Endothelial cell of umbilical vein (primary cell): ENCODE measurements around the gene S100A10. TPM values are rescaled to one million over a fixed set of nuclear protein-coding genes. Genes with fewer than 3 reads are reported as not detected.
A peak's percentile ranks its signal among the peaks of the same experiment; 100 is the strongest.

Source experiments
- BruUV-seq: library from RNA; stranded (reverse); fragments of 400-500 nt; replicated peaks from 2 replicates; lab custom pipeline; 2021; lab: Mats Ljungman, UMichigan
- CTCF ChIA-PET: fragments of 300-600, 350-600 bp; sonication (Branson Sonifier 250); formaldehyde crosslinking; loops from one replicate; lab custom pipeline; 2021; ENCODE audit warnings: antibody characterized with exemption, inconsistent platforms; lab: Charles Lee
- POLR2A ChIA-PET: fragments of 300-600, 350-600 bp; sonication (Branson Sonifier 250); formaldehyde crosslinking; loops from one replicate; lab custom pipeline; 2021; ENCODE audit warnings: antibody characterized with exemption, inconsistent platforms; lab: Charles Lee
- DNase-seq: peaks from one replicate; pipeline ENCODE4 v3.0.0-alpha.2; 2011; ENCODE audit warnings: low read depth, low spot score
- FAIRE-seq: peaks from 2 replicates; lab custom pipeline; 2011; peaks lifted over from hg19 to GRCh38; lab: Jason Lieb, UNC
- H2AFZ ChIP-seq: 2 replicates; pipeline ENCODE4 v1.6.0; 2012; ENCODE audit warnings: low read depth, low read length, control low read depth, inconsistent platforms
- H3K27ac ChIP-seq: 2 replicates; pipeline ENCODE4 v1.5.1; 2011; ENCODE audit warnings: low read depth, mild to moderate bottlenecking, control low read depth, low read length, moderate library complexity; ENCODE audit not compliant: insufficient read depth
- H3K27me3 ChIP-seq, 2 experiments: 2 replicates each; pipeline versions ENCODE4 v1.6.0 to v1.6.1; 2011; ENCODE audit warnings: low read length in 2 of 2, mixed read lengths in 1 of 2; ENCODE audit not compliant: control insufficient read depth in 2 of 2, insufficient read depth in 2 of 2
- H3K36me3 ChIP-seq, 2 experiments: 2 replicates in 1 of 2; 3 replicates in 1 of 2; pipeline ENCODE4 v1.5.1; 2011; ENCODE audit warnings: low read length in 2 of 2, mild to moderate bottlenecking in 1 of 2, moderate library complexity in 1 of 2; ENCODE audit not compliant: control insufficient read depth in 2 of 2, insufficient read depth in 2 of 2; ENCODE audit errors: extremely low read depth in 1 of 2
- H3K4me1 ChIP-seq: 3 replicates; pipeline ENCODE4 v1.5.1; 2011; ENCODE audit warnings: mild to moderate bottlenecking, low read length; ENCODE audit not compliant: control insufficient read depth, insufficient read depth; ENCODE audit errors: extremely low read depth
- H3K4me2 ChIP-seq: 2 replicates; pipeline ENCODE4 v1.6.1; 2011; ENCODE audit warnings: low read length, control low read depth, mixed read lengths; ENCODE audit not compliant: insufficient read depth
- H3K4me3 ChIP-seq, 3 experiments: fragments of 200-600 bp in 1 of 3; sonication (generic), shearing (Covaris generic) in 1 of 3; replicated peaks in 1 of 3; 2 replicates each; pipeline ENCODE4 v1.5.1; 2011 to 2016; ENCODE audit warnings: control low read depth in 3 of 3, low read length in 3 of 3, mild to moderate bottlenecking in 2 of 3, inconsistent platforms in 1 of 3, low read depth in 1 of 3, moderate library complexity in 1 of 3; ENCODE audit not compliant: insufficient read depth in 1 of 3
- H3K79me2 ChIP-seq: 2 replicates; pipeline ENCODE4 v1.6.0; 2012; ENCODE audit warnings: low read length, inconsistent platforms; ENCODE audit not compliant: control insufficient read depth, insufficient read depth
- H3K9ac ChIP-seq: replicated peaks from 2 replicates; pipeline ENCODE3; 2011; ENCODE audit warnings: low read length, control low read depth; ENCODE audit not compliant: insufficient read depth; ENCODE audit errors: extremely low read depth
- H3K9me1 ChIP-seq: replicated peaks from 3 replicates; pipeline ENCODE4 v1.6.0; 2011; ENCODE audit warnings: mild to moderate bottlenecking, low read length; ENCODE audit not compliant: control insufficient read depth, insufficient read depth; ENCODE audit errors: extremely low read depth
- H3K9me3 ChIP-seq: replicated peaks from 2 replicates; pipeline ENCODE4 v1.5.1; 2012; ENCODE audit warnings: low read length, inconsistent platforms; ENCODE audit not compliant: control insufficient read depth, insufficient read depth
- H4K20me1 ChIP-seq: replicated peaks from 2 replicates; pipeline ENCODE3; 2011; ENCODE audit warnings: mild to moderate bottlenecking, low read length; ENCODE audit not compliant: control insufficient read depth, insufficient read depth; ENCODE audit errors: extremely low read depth
- CTCF ChIP-seq, 2 donors: IDR thresholded peaks; 1 replicate in 1 of 2; 2 replicates in 1 of 2; pipeline ENCODE4 v1.5.1; 2011; ENCODE audit warnings: low read length in 2 of 2, mild to moderate bottlenecking in 2 of 2, moderate library complexity in 2 of 2, control low read depth in 1 of 2, inconsistent platforms in 1 of 2, low read depth in 1 of 2; ENCODE audit not compliant: insufficient read depth in 1 of 2; ENCODE audit errors: extremely low read depth in 1 of 2
- FOS ChIP-seq: IDR thresholded peaks from 2 replicates; pipeline ENCODE4 v1.6.1; 2011; ENCODE audit warnings: mild to moderate bottlenecking, low read length, moderate library complexity, borderline replicate concordance; ENCODE audit not compliant: insufficient read depth
- GATA2 ChIP-seq: IDR thresholded peaks from 2 replicates; pipeline ENCODE4 v1.7.0; 2011; ENCODE audit warnings: low read depth, mild to moderate bottlenecking, moderate library complexity, mixed read lengths, low read length; ENCODE audit not compliant: insufficient read length, insufficient read depth
- JUN ChIP-seq: IDR thresholded peaks from 2 replicates; pipeline ENCODE4 v1.6.1; 2011; ENCODE audit warnings: borderline replicate concordance, low read depth; ENCODE audit not compliant: insufficient read length, insufficient read depth
- MAX ChIP-seq: IDR thresholded peaks from 2 replicates; pipeline ENCODE4 v1.6.1; 2011; ENCODE audit not compliant: insufficient read depth, insufficient read length
- MYC ChIP-seq: IDR thresholded peaks from one replicate; pipeline ENCODE4 v1.6.1; 2011; ENCODE audit warnings: mild to moderate bottlenecking, low read depth, low read length
- POLR2A ChIP-seq: IDR thresholded peaks from 2 replicates; pipeline ENCODE4 v1.6.1; 2012; ENCODE audit warnings: low read depth, mild to moderate bottlenecking, control low read depth, low read length
- POLR2AphosphoS5 ChIP-seq: IDR thresholded peaks from 2 replicates; pipeline ENCODE4 v1.6.1; 2012; ENCODE audit warnings: low read depth, mild to moderate bottlenecking, control low read depth, low read length, moderate library complexity; ENCODE audit not compliant: insufficient read depth
- dilution Hi-C: fragments of 300-500 bp; cut with MboI; formaldehyde crosslinking; loops from one replicate; pipeline ENCODE4 v1.15.0; 2019; ENCODE audit warnings: low sequenced_read_pairs; ENCODE audit not compliant: extremely low pct_ligation_motif_present
- intact Hi-C: fragments of 100-400 bp; cut with micrococcal nuclease; formaldehyde crosslinking; loops from one replicate; pipeline ENCODE4 v1.10.0; 2022
- polyA plus RNA-seq, 4 experiments: library from polyadenylated mRNA; depleted of rRNA in 3 of 4; stranded (reverse) in 3 of 4; unstranded in 1 of 4; fragments of >200 nt; gene quantifications; 2 replicates each; pipeline versions ENCODE4 v1.2.1 to v1.2.3, GENCODE V29; 2011 to 2012; ENCODE audit warnings: missing spikeins in 1 of 4
- total RNA-seq: library from RNA; stranded (reverse); gene quantifications from 2 replicates; pipeline ENCODE4 v1.2.3, GENCODE V29; 2021

S100A10 gene
- total and polyA plus RNA-seq, 2 donors (not counting 3 experiments of a cell fraction or from before 2014, with no cell fraction given): 76.8 to 779 TPM

DNA sequence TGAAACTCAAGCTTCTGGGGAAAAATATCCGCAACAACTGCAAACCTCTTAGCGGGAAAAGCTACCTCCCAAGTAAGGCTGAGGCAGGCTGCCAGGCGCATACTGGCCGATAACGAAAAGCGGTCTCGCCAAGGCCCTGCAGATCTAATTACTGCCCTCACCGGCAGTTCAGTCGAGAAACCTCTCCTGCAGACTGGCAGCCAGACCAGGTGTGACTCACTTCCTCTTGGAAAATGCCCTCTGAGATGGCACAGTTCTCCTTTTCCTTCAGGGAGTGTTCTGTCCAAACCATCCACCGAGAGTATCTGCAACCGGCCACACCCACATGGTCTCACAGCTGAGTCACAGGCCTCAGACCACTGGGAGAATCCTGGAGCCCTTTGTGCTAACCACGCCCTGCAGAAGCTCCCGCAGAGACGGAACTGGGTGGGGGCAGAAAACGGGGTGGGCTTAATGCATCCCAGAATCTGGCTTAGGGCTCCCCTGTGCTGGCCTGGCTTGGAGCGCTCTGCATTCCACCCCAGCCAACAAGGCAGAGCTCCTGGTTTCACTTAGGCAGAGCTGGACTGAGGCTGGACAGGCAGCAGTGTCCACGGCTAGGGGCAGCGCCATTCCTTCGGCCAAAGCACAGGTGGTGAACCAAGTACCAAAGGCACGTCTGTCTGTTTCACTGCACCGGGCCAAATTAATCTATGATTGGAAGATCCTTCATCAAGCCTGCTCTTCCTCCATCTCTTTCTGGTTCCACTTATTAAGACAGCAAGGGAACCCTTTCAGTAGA lies 1.2 kb downstream of the S100A10 start:
- peak; percentile 88 for FAIRE-seq
- Histone ChIP-seq H3K27me3 (no peaks in the 10 kb centered on the region), H3K4me2 (peak overlapping the region; percentile 78), H3K27ac (peak overlapping the region; percentile 83), H3K79me2 (peaks cover 51% of the 10 kb centered on the region), H4K20me1 (no peaks in the 10 kb centered on the region), H2AFZ (no peak overlapping the region), H3K9me1 (no peaks in the 10 kb centered on the region), H3K9me3 (no peaks in the 10 kb centered on the region), H3K4me3 (peak overlapping the region; percentile 22 to 70 (median 67)), H3K4me1 (peaks cover 56% of the 10 kb centered on the region), H3K9ac (peak overlapping the region; percentile 82), H3K36me3 (no peaks in the 10 kb centered on the region)
- dilution Hi-C loops (no loop called here), intact Hi-C loops (loop anchor here (1.0 kb wide), 2 partner anchors 24 to 47 kb away; no protein-coding TSS in a partner anchor)
- peak; percentile 86 for DNase-seq
- ChIA-PET CTCF (interaction anchor here (1.0 to 19.6 kb wide), 9 partner anchors 9 to 203 kb away, joined by 3 to 572 read pairs (median 6); no protein-coding TSS in a partner anchor), POLR2A (interaction anchor here (0.6 to 2.6 kb wide), 3 partner anchors 24 to 127 kb away, joined by 3 to 7 read pairs (median 6); no protein-coding TSS in a partner anchor)
- TF ChIP-seq POLR2AphosphoS5 (peak; percentile 75), JUN (peak; percentile 30), CTCF (IDR thresholded peaks at IDR 0.05; ENCODE audit: extremely low read depth in 1 of 2, insufficient read depth in 1 of 2, low read depth in 1 of 2, low read length in 2 of 2) (no peak), MAX (no peak), FOS (peak; percentile 85), POLR2A (peak; percentile 61), MYC (no peak), GATA2 (no peak)
- TSS peak; percentile 13 for BruUV-seq
